LoVo (cell line): ENCODE measurements around the gene TIMM10.
A peak's percentile ranks its signal among the peaks of the same experiment; 100 is the strongest.

ENCODE experiments used
- DNase-seq: peaks from one replicate; pipeline ENCODE4 v3.0.0-alpha.2; 2016; ENCODE audit warnings: low spot score

The TIMM10 gene

GRCh38 chr11:57502376-57502775, 28.2 kb downstream of the TIMM10 start:
- DNase-seq: no peak

DNA sequence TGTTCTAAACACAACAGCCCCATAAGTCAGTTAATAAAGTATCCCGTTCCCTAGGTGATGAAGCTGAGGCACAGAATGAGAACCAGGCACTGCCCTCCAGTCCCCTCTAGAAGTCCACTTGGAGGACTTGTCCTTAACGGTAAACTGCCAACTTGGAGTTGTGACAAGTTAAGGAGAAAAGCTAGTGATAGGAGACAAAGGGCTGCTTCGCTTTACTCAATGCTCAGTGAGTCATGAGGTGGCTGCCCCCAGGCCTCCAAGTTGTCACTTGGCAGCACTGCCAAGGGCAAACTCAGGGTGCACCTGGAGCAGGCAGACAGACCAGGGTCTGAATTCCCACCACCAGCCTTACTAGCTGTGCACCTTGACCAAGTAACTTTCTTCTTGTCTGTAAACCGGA, 28.6 kb downstream of the TIMM10 start:
- DNase-seq: no peak

GRCh38 chr11:57500926-57501325, 29.6 kb downstream of the TIMM10 start:
- no peak for DNase-seq

DNA sequence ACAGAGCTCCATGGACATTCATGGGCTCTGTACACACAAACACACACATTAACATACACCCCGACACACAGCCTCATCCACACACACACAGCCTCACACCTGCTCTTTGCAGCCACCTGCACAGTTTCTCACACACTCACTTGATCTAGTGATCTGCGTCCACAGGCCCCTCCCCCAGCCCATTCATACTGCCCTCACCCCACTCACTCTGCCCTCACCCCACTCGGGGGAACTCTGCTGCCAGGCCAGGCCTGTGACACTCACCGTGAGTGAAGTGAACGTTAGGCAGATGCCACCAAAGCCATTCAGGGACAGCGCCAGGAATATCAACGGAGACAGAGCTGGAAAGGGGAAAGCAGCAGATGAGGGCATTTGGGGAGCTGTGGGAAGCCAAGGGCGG, 30.0 kb downstream of the TIMM10 start:
- no peak for DNase-seq

- DNase-seq: no peak
Observed at GRCh38 chr11:57499983-57500461, 30.5 kb downstream of the TIMM10 start.

DNA sequence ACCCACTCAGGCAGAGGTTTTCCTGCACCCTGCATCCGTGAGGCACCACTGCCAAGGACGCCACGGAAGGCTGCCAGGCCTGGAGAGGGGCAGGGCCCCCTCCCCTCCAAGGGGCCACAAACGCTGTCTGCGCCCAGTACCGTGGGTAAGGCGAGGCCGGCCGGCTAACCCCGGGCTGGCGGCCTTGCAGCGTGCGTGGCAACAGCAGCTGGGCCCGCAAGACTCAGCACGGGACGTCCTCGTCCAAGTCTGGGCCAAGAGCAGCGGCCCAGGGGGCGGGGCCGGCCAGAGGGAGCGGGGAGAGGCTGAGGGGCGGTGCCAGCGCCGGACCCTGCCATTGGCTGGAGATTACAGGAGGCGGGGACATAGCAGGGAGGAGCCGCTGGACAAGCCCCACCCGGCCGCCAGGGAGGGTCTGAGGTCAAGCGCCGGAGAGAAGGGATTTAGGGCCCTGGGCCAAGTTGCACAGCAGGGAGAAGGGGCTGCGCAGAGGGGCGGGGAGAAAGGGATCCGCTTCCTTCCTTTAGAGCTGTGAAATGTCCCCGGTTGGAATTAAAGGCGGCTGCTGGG, 31.1 kb downstream of the TIMM10 start:
- DNase-seq: peak; percentile 75

DNA sequence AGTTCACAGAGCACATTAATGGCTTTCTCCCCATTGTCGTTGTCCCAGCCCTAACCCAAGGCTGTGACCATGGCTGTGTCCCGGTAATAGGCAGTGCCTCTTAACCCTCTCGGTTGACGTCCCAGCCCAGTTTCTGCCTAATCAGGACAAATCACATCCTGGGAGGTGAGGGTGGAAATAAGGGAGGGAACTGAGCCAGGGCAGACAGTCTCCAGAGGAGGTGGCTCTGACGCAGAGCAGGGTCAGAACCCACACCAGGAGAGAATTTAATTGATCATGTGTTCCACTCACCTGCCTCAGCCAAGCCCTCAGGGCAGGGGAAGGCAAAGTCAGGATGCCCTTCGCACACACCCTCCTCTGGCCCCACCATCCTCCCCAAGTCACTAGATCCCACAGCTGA, 32.0 kb downstream of the TIMM10 start:
- DNase-seq: no peak

- no peak for DNase-seq
Observed at GRCh38 chr11:57497303-57498247, 33.0 kb downstream of the TIMM10 start.

- DNase-seq: no peak
Observed at GRCh38 chr11:57496109-57496820, 34.3 kb downstream of the TIMM10 start.

GRCh38 chr11:57493507-57494503, 36.7 kb downstream of the TIMM10 start:
- peak; percentile 68 for DNase-seq

GRCh38 chr11:57491371-57492061, 39.0 kb downstream of the TIMM10 start:
- DNase-seq: no peak

DNA sequence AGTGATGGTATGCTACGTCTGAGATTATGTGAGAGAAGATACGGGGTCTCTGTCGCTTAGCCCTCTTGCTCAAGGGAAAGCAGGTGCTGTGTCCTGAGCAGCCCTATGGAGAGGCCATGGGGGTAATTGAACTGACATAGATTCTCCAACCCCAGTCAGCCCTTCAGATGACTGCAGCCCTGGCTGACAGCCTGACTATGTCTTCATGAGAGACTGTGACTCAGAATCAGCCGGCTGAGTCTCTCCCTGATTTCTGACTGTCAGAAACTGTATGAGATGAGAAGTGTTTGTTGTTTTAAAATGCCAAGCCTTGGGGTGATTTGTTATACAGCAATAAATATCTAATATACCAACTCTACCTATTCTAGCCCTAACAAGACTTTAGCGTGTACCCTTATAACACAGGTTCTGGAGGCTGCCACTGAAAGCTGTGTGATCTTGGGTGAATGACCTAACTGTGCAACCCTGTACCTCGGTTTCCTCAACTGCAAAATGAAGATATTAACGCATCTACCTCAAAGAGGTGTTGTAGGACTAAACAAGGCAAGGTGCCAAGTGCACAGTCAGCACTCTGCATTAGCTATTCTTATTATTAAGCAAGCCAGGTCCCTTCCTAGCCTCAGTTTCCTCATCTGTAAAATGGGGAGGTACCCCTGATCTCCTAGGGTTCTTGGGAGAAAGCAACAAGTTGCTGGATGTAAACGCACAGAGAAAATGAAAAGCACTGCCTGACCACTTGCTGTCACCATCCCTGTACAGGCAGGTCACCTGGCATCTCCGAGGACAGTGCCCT, 39.9 kb downstream of the TIMM10 start:
- DNase-seq: no peak

- DNase-seq: no peak
Observed at GRCh38 chr11:57487920-57488659, 42.5 kb downstream of the TIMM10 start.

DNA sequence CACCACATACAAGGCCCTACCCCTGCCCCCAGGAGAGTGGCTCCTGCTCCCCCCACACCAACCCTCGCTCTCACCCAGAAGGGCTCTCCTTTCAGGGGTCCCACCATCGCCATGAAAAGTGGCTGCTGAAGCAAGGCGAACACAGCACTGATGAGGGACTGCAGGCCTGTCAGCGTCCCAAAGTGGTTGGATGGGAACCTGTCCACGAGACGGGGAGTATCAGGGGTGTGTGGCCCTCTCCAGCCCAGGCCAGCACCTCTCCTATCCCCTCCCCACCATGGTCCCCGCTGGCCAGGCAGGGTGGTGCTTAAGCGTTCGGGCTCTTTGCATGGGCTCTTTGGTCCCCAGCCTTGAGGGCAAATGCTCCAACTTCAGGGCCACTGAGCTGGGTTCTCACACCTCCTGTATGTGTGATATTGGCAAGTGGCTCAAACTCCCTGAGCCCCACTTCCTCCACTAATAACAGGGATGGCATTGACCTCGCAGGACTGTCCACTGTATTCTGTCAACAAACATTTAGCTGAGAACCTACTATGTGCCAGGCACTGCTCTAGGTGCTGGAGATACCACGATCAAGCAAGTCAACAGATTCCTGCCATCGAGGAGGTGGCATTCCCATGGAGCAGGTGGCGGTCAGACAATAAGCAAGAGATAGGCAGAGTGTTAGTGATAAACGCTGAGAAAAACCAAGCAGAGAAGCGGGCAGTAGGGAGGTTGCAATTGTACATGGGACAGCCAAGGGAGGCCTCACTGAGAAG, 43.4 kb downstream of the TIMM10 start:
- no peak for DNase-seq

- no peak for DNase-seq
Observed at GRCh38 chr11:57485217-57485990, 45.1 kb downstream of the TIMM10 start.

GRCh38 chr11:57484141-57484710, 46.3 kb downstream of the TIMM10 start:
- DNase-seq: no peak

- no peak for DNase-seq
Observed at GRCh38 chr11:57483562-57483918, 47.0 kb downstream of the TIMM10 start.
